HL-60 (cell line): Measurements from ENCODE around the gene GKAP1.

Source experiments
- DNase-seq, 2 experiments: peaks; one replicate each; pipeline ENCODE4 v3.0.0-alpha.2; 2010 to 2020; ENCODE audit warnings: low read depth in 1 of 2, low spot score in 1 of 2
- H3K27ac ChIP-seq: fragments of 250-450 bp; sonication (Bioruptor Pico); replicated peaks from 2 replicates; pipeline ENCODE4 v1.5.1; 2020; ENCODE audit warnings: mild to moderate bottlenecking, moderate library complexity
- H3K27me3 ChIP-seq: fragments of 250-450 bp; sonication (Bioruptor Pico); 2 replicates; pipeline ENCODE4 v1.5.1; 2021; ENCODE audit warnings: mild to moderate bottlenecking, moderate library complexity; ENCODE audit not compliant: insufficient read depth, poor library complexity, severe bottlenecking
- H3K4me3 ChIP-seq: replicated peaks from 2 replicates; pipeline ENCODE4 v1.5.1; 2011; ENCODE audit warnings: mild to moderate bottlenecking, control low read depth, low read length; ENCODE audit not compliant: insufficient read depth
- GABPA ChIP-seq: IDR thresholded peaks from 2 replicates; pipeline ENCODE4 v1.6.1; 2012; ENCODE audit warnings: low read depth
- POLR2AphosphoS5 ChIP-seq: IDR thresholded peaks from 2 replicates; pipeline ENCODE4 v1.6.1; 2012; ENCODE audit warnings: low read depth
- SPI1 ChIP-seq: IDR thresholded peaks from 2 replicates; pipeline ENCODE4 v1.6.1; 2012; ENCODE audit warnings: low read depth, mild to moderate bottlenecking, borderline replicate concordance
- TF ChIP-seq, protein P1 (sequence below): IDR thresholded peaks from one replicate; pipeline ENCODE4 v1.5.1; 2011; ENCODE audit warnings: low read length, control low read depth, inconsistent platforms; ENCODE audit not compliant: insufficient read depth
- TF ChIP-seq, protein P2 (sequence below): IDR thresholded peaks from 2 replicates; pipeline ENCODE4 v1.6.1; 2012; ENCODE audit warnings: low read depth; ENCODE audit not compliant: insufficient replicate concordance

Gene GKAP1

DNA sequence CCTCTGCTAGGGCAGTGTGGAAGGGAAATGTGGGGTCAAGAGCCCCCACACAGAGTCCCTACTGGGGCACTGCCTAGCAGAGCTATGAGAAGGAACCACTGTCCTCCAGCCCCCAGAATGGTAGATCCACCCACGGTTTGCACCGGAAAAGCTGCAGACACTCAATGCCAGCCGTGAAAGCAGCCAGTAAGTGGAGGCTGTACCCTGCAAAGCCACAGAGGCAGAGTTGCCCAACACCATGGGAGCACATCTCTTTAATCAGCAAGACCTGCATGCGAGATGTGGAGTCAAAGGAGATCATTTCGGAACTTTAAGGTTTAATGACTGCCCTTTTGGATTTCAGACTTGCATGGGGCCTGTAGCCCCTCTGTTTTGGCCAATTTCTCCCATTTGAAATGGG, 52.2 kb downstream of the GKAP1 start:
- DNase-seq: peak; percentile 3 to 68
- H3K27me3 ChIP-seq: no peaks in the 10 kb centered on the region

DNA sequence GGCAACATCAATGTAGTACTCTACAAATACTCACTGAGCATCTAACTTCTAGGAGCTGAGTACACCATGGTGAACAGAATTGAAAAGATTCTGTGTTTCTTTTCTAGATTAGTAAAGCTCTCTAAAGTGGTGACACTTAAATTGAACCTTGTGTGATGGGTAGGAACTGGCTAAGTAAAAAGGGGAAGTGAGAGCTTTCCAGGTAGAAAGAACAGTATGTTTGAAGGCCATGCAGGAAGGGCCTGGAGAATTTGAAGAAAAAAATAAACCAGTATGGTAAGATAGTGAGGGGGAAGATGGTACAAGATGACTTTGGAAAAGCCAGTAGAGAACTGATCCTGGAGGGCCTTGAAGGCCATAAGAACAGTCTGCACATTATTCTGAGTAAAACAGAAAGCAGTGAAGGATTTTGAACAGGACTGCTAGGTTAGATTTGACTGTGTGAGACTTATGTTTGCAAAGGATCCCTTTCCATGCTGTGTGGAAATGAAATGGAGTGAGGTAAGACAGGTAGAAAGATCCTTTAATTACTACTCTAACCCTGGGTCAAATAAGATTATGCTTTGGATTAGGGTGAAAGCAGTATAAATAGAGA, 63.1 kb downstream of the GKAP1 start:
- Histone ChIP-seq H3K4me3 (no peak overlapping the region), H3K27ac (no peak overlapping the region), H3K27me3 (no peaks in the 10 kb centered on the region)
- DNase-seq: no peak
- no peak for TF ChIP-seq GABPA
- TF ChIP-seq POLR2AphosphoS5: no peak
- TF ChIP-seq SPI1: peak; percentile 97

More for the DNA sequence above, 52.2 kb downstream of the GKAP1 start:
- Histone ChIP-seq H3K4me3 (no peak overlapping the region), H3K27ac (no peak overlapping the region)
- TF ChIP-seq GABPA (no peak), POLR2AphosphoS5 (peak; percentile 56; the same call in 1 of the 2 replicates), SPI1 (no peak)

DNA sequence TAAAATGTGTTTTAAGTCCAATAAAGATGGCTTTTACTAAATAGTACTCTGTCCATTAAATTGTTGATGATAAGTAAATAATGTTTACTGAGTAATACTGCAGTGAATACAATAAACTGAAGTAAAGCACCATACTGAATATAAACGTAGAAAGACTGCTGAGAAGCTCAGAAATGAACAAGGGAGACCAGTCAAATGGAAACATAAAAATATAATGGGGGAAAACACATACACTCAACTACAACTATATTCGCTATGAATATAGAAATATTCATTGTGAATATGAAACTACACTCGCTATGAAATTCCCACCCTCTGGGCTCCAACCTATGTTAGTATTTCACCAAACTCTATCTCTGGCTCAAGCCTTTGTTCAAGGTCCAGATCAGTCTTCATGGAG, 67.9 kb downstream of the GKAP1 start:
- DNase-seq: no peak
- TF ChIP-seq, protein P1, sequence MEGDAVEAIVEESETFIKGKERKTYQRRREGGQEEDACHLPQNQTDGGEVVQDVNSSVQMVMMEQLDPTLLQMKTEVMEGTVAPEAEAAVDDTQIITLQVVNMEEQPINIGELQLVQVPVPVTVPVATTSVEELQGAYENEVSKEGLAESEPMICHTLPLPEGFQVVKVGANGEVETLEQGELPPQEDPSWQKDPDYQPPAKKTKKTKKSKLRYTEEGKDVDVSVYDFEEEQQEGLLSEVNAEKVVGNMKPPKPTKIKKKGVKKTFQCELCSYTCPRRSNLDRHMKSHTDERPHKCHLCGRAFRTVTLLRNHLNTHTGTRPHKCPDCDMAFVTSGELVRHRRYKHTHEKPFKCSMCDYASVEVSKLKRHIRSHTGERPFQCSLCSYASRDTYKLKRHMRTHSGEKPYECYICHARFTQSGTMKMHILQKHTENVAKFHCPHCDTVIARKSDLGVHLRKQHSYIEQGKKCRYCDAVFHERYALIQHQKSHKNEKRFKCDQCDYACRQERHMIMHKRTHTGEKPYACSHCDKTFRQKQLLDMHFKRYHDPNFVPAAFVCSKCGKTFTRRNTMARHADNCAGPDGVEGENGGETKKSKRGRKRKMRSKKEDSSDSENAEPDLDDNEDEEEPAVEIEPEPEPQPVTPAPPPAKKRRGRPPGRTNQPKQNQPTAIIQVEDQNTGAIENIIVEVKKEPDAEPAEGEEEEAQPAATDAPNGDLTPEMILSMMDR: no peak
- no peak for TF ChIP-seq SPI1
- no peak for TF ChIP-seq POLR2AphosphoS5
- TF ChIP-seq, protein P2, sequence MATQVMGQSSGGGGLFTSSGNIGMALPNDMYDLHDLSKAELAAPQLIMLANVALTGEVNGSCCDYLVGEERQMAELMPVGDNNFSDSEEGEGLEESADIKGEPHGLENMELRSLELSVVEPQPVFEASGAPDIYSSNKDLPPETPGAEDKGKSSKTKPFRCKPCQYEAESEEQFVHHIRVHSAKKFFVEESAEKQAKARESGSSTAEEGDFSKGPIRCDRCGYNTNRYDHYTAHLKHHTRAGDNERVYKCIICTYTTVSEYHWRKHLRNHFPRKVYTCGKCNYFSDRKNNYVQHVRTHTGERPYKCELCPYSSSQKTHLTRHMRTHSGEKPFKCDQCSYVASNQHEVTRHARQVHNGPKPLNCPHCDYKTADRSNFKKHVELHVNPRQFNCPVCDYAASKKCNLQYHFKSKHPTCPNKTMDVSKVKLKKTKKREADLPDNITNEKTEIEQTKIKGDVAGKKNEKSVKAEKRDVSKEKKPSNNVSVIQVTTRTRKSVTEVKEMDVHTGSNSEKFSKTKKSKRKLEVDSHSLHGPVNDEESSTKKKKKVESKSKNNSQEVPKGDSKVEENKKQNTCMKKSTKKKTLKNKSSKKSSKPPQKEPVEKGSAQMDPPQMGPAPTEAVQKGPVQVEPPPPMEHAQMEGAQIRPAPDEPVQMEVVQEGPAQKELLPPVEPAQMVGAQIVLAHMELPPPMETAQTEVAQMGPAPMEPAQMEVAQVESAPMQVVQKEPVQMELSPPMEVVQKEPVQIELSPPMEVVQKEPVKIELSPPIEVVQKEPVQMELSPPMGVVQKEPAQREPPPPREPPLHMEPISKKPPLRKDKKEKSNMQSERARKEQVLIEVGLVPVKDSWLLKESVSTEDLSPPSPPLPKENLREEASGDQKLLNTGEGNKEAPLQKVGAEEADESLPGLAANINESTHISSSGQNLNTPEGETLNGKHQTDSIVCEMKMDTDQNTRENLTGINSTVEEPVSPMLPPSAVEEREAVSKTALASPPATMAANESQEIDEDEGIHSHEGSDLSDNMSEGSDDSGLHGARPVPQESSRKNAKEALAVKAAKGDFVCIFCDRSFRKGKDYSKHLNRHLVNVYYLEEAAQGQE: no peak
- TF ChIP-seq GABPA: no peak
- H3K4me3 ChIP-seq: no peak overlapping the region
- H3K27ac ChIP-seq: no peak overlapping the region
- no peaks in the 10 kb centered on the region for H3K27me3 ChIP-seq

DNA sequence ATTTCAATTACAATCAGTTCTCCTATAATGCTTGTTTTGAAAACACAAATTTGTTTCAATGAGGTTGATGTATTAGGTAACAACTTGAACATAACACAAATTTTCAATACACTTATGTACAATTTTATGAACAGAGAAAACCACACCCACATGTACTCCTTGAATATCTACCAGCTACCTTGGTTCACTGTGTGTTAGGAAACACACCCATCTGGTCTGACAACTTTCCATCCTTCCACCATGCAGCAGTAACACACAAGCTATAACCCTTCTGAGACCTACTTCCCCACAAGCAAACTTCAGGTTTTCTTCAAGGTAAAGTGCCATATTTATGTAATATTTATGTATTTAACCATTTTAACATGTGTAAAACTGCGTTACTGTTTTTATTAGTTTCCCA, 73.4 kb downstream of the GKAP1 start:
- DNase-seq: no peak
- no peak overlapping the region for H3K27ac ChIP-seq

More for the DNA sequence above, 73.4 kb downstream of the GKAP1 start:
- TF ChIP-seq, protein P1: no peak
- TF ChIP-seq SPI1: no peak
- no peak for TF ChIP-seq GABPA
- no peak for TF ChIP-seq POLR2AphosphoS5
- TF ChIP-seq, protein P2: no peak
- no peaks in the 10 kb centered on the region for H3K27me3 ChIP-seq
- H3K4me3 ChIP-seq: no peak overlapping the region
